Tibial nerve (tissue), 3 donors: ENCODE measurements around the gene SLC16A12.

ENCODE experiments used
- CTCF ChIP-seq, 5 experiments: fragments of 200-600 bp in 3 of 5; fragments of 450-650 bp in 2 of 5; sonication (generic) in 3 of 5; IDR thresholded peaks; one replicate each; pipeline ENCODE4 v1.5.1; 2016 to 2019; ENCODE audit warnings: antibody characterized with exemption in 5 of 5, mild to moderate bottlenecking in 3 of 5, moderate library complexity in 2 of 5
- POLR2A ChIP-seq, 2 donors: fragments of 450-650 bp; IDR thresholded peaks; one replicate each; pipeline ENCODE4 v1.6.1; 2017; ENCODE audit warnings: antibody characterized with exemption in 2 of 2, mild to moderate bottlenecking in 2 of 2, moderate library complexity in 2 of 2

DNA sequence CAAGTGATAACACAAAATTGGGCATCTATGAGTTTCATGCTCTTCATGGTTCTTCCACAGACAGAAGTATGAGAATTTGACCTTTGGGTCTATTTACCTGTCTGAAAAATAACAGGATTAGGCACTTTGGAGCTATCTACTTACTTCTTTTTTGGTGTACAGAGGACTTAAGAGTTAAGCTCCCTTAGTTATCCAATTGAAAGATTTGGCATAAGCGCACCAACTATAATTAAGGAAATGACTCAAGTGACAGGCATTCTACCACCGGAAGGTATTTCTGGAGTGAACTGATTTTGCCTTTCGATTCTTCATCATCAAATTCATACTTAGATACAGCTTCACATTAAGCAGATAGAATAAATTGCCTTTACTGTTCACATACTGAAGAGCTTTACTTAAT lies 77.1 kb downstream of the SLC16A12 start:
- no peak for TF ChIP-seq CTCF (IDR thresholded peaks at IDR 0.05)
- TF ChIP-seq POLR2A (IDR thresholded peaks at IDR 0.05), result no peak
